GM19463 (cell line): ENCODE data around the gene PPM1E.
"Not testable (repeated sequence)": the region's sequence is repeated elsewhere in the genome, so short reads cannot be mapped to it uniquely, and the experiment has no call there.

ENCODE experiments used
- ATAC-seq: cut with Tn5 transposase; IDR thresholded peaks from one replicate; pipeline ENCODE4 v1.9.1; 2021; ENCODE audit warnings: mild to moderate bottlenecking, moderate library complexity; ENCODE audit not compliant: unreplicated experiment

Gene PPM1E

DNA sequence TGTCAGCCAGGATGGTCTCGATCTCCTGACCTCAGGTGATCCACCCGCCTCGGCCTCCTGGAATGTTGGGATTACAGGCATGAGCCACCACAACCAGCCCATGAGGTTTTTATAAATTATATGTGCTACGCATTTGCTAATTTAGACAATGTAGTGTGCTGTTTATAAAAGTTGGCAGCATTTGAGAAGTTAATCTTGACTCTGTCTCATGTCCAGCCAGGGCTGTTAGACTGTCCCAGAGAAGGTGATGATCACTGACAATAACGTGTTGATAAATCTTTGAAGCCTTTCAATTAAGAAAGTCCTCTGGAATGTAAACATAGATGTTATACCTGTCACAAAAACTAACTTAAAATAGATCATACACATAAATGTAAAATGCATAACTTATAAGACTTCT is 82.0 kb downstream of the PPM1E start:
- no peak for ATAC-seq

GRCh38 chr17:58840820-58841612 is 85.4 kb downstream of the PPM1E start:
- no peak for ATAC-seq

GRCh38 chr17:58846413-58846812 is 90.8 kb downstream of the PPM1E start:
- ATAC-seq: not testable (repeated sequence)

- ATAC-seq: not testable (repeated sequence)
Measured at GRCh38 chr17:58850106-58850505, 94.5 kb downstream of the PPM1E start.

- ATAC-seq: no peak
Measured at GRCh38 chr17:58865301-58865700, 109.6 kb downstream of the PPM1E start.

DNA sequence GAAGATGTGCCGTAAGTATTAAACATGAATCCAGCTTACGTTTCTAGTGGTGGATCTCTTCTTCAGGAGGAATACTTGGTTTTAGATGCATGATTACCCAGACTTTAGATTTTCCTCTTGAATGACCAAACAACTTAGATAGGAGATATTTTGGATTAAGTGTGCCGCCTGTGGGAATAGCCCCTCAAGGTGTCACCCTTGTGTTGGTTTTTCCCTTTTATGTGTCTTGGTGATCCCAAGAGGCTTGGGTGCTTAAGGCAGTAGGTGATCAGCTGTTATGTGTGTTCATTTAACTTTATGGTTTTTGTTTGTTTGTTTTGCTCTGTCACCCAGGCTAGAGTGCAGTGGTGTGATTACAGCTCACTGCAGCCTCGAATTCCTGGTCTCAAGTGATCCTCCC is 115.1 kb downstream of the PPM1E start:
- no peak for ATAC-seq

GRCh38 chr17:58873926-58874325 is 118.3 kb downstream of the PPM1E start:
- ATAC-seq: no peak

DNA sequence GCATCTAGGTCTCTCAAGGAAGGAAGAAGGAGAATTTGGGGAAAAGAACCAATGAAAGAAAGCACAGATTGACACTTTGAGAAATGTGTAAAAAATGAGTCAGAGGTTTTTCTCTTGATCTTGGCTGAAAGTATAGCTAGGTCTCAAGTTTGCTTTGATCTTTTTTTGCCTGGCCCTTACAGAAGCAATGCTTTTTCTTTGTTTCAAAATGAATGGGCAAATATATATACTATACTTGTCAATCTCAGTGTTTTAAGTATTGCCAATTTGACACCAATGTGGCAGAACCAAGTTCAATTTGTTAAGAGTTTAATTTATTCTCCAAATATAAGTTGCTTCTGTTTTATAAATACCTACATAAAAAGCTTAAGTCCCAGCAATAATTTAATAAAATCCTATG is 119.6 kb downstream of the PPM1E start:
- ATAC-seq: no peak

GRCh38 chr17:58884161-58884560 is 128.5 kb downstream of the PPM1E start:
- no peak for ATAC-seq

DNA sequence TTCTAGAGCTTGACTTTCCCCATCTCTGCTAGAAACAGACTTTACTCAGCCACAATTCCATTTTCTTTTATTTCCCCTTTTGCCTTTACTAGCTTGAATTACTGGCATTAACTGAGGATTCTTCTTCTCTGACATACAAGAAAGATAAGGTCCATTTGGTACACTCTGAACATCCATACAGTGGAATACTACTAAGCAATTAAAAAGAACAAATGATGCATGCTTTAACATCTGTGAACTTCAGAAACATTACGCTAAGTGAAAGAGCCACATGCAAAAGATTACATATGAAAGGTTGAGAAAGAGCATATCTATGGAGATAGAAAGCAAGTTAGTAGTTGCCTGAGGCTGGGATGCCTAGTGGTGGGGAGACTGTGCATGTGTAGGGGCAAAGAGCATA is 130.9 kb downstream of the PPM1E start:
- no peak for ATAC-seq

DNA sequence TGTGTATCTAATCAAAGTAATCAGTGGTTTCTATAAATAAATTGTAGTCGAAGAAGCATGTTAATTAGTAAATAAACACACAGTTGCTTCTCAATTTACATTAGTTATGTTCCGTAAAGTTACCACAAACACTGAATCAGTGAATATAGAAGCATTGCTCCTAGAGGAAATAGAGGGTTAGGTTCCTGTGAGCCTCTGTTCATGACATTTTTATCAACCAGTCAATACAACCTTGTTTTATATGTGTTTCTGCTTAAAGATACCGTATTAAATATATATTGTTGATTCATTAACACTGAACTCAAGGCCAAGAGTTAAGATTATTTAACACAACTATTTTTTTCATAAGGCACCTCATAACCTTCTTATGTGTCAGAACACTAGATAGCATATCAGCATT is 134.3 kb downstream of the PPM1E start:
- ATAC-seq: no peak

GRCh38 chr17:58899191-58899590 is 143.5 kb downstream of the PPM1E start:
- no peak for ATAC-seq

- ATAC-seq: no peak
Measured at GRCh38 chr17:58902322-58902721, 146.7 kb downstream of the PPM1E start.

GRCh38 chr17:58911741-58912343 is 156.2 kb downstream of the PPM1E start:
- ATAC-seq: no peak

DNA sequence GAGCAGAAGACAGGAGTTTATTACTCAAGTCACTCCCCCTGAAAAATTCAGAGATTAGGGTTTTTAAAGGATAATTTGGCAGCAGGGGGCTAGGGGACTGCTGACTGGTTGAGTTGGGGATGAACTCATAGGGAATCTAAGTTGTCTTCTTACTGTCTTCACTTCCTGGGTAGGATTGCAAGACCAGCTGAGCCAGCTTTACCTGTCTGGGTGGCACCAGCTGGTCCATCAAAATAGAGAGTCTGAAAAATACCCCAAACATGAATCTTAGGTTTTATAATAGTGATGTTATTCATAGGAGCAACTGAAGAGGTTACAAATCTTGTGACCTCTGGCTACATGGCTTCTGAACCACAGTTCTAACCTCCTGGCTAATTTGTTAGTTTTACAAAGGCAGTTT is 157.9 kb downstream of the PPM1E start:
- no peak for ATAC-seq

GRCh38 chr17:58913971-58914769 is 158.5 kb downstream of the PPM1E start:
- ATAC-seq: no peak

DNA sequence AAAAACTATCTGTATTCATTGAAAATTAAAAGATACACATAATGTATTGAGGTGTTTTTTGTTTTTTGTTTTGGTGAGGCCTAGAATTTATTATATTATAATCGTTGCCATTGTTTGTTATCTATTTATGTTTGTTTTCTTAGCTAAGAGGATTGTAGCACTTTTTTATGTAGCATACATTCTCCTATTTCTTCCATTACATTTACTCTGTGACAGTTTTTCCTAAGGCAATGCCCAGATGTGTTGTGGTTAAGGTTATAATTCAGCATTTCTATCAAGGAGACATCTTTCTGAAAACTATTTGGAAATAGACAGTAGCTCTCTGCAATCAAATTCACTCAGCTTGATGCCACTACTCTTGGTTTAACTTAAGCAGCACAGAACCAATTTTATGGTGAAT is 161.6 kb downstream of the PPM1E start:
- no peak for ATAC-seq

DNA sequence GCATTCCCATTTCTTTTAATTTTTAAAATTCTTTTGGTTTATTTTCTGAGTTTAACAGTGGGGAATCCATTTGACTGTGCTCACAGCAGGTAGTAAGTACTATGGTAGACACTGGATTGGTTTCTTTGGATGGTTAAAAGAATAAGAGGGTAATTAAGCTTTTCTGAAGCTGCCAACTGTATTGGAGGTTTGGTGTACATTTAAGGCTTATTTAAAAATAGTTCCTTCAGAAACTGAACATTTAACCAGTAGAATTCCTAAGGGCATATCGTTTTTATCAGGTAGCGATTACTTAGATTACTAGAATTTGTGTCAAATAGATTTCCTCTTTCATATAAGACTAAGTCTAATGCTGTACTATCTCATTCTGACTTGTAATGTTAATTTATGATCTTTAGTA is 162.4 kb downstream of the PPM1E start:
- ATAC-seq: no peak

DNA sequence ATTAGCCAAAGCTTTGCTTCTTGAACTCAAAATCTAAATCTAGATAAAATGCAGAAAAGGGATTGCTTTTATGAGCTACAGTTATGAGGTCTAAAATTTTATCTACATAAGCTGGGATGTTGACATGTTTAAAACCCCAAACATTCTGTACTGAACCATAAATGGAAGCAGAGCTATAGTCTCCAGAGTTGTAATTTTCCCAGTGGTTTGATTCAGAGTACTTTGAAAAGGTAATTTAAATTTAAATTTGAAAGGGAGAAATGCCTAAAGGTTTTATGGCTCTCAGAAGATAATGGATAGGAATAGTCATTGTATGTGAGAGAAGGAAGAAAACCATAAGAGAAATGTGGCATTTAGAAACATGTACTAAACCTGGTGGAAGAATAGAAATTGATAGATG is 163.2 kb downstream of the PPM1E start:
- no peak for ATAC-seq

- ATAC-seq: no peak
Measured at GRCh38 chr17:58920773-58921172, 165.1 kb downstream of the PPM1E start.

DNA sequence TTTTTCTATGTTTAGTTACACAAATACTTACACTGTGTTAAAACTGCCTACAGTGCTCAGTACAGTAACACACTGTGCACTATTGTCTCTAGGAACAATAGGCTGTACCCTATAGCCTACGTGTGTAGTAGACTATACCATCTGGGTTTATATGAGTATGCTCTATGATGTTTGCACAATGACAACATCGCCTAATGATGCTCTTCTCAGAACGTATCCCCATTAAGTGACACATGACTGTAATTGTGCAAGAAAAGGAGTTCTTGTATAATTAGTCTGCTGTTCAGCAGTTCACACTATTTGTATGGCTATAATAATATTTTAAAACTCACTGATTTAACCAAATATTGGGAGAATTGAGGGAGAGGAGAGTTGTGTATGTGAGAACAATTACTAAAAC is 177.3 kb downstream of the PPM1E start:
- no peak for ATAC-seq

DNA sequence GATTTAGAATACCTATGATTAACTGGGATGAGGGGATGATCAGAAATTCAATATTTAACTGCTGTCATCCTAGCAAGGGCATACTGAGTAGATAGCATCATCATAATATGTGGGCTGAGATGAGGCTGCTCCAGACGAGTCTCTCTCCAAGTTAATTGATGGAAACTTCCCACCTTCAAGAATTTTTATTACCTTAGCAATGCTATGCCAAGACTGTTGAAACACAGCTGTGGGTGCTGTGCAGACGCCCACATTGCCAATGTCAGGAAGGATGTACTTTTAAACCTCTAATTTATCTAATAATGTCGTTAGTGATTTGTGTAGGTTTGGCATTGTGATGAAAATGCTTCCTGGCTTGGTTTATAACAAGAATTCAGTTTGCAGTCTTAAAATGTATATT is 180.6 kb downstream of the PPM1E start:
- no peak for ATAC-seq
